ENCODE results near the gene PLPPR5. TPM values are rescaled to one million over a fixed set of nuclear protein-coding genes. Genes with fewer than 3 reads are reported as not detected.
"Not testable (repeated sequence)": the region's sequence is repeated elsewhere in the genome, so short reads cannot be mapped to it uniquely, and the experiment has no call there.

The PLPPR5 gene
- total RNA-seq, 1 experiment from 2014 or later: not detected

- DNase-seq (ENCODE audit: low read depth): no peak
Observed at GRCh38 chr1:98919211-98919610, 85.5 kb downstream of the PLPPR5 start.

GRCh38 chr1:98914547-98914946, 90.1 kb downstream of the PLPPR5 start:
- DNase-seq (ENCODE audit: low read depth): no peak

GRCh38 chr1:98910827-98911226, 93.8 kb downstream of the PLPPR5 start:
- no peak for DNase-seq (ENCODE audit: low read depth)

GRCh38 chr1:98908980-98909379, 95.7 kb downstream of the PLPPR5 start:
- DNase-seq (ENCODE audit: low read depth): no peak

GRCh38 chr1:98906809-98907208, 97.9 kb downstream of the PLPPR5 start:
- no peak for DNase-seq (ENCODE audit: low read depth)

- no peak for DNase-seq (ENCODE audit: low read depth)
Observed at GRCh38 chr1:98906361-98906760, 98.3 kb downstream of the PLPPR5 start.

- DNase-seq (ENCODE audit: low read depth): no peak
Observed at GRCh38 chr1:98904684-98905083, 100.0 kb downstream of the PLPPR5 start.

GRCh38 chr1:98903726-98904125, 100.9 kb downstream of the PLPPR5 start:
- no peak for DNase-seq (ENCODE audit: low read depth)

GRCh38 chr1:98903261-98903660, 101.4 kb downstream of the PLPPR5 start:
- peak; percentile 53 for DNase-seq (ENCODE audit: low read depth)

GRCh38 chr1:98898940-98899339, 105.7 kb downstream of the PLPPR5 start:
- no peak for DNase-seq (ENCODE audit: low read depth)

- no peak for DNase-seq (ENCODE audit: low read depth)
Observed at GRCh38 chr1:98897479-98897878, 107.2 kb downstream of the PLPPR5 start.

- DNase-seq (ENCODE audit: low read depth): no peak
Observed at GRCh38 chr1:98896711-98897445, 107.8 kb downstream of the PLPPR5 start.

- DNase-seq (ENCODE audit: low read depth): no peak
Observed at GRCh38 chr1:98893371-98893770, 111.3 kb downstream of the PLPPR5 start.

GRCh38 chr1:98888869-98889268, 115.8 kb downstream of the PLPPR5 start:
- no peak for DNase-seq (ENCODE audit: low read depth)

GRCh38 chr1:98887507-98887906, 117.2 kb downstream of the PLPPR5 start:
- no peak for DNase-seq (ENCODE audit: low read depth)

GRCh38 chr1:98884864-98885263, 119.8 kb downstream of the PLPPR5 start:
- DNase-seq (ENCODE audit: low read depth): no peak

- no peak for DNase-seq (ENCODE audit: low read depth)
Observed at GRCh38 chr1:98881901-98882300, 122.8 kb downstream of the PLPPR5 start.

GRCh38 chr1:98881234-98881633, 123.4 kb downstream of the PLPPR5 start:
- DNase-seq (ENCODE audit: low read depth): not testable (repeated sequence)

GRCh38 chr1:98874828-98875227, 129.8 kb downstream of the PLPPR5 start:
- DNase-seq (ENCODE audit: low read depth): no peak

- peak; percentile 28 for DNase-seq (ENCODE audit: low read depth)
Observed at GRCh38 chr1:98870959-98871903, 133.4 kb downstream of the PLPPR5 start.

GRCh38 chr1:98865796-98866195, 138.9 kb downstream of the PLPPR5 start:
- no peak for DNase-seq (ENCODE audit: low read depth)

GRCh38 chr1:98860329-98860728, 144.3 kb downstream of the PLPPR5 start:
- DNase-seq (ENCODE audit: low read depth): no peak

- DNase-seq (ENCODE audit: low read depth): no peak
Observed at GRCh38 chr1:98854137-98854536, 150.5 kb downstream of the PLPPR5 start.

Data from M059J (cell line).